Vagina (tissue), 2 donors: ENCODE data around the gene TMEM184B. TPM values are rescaled to one million over a fixed set of nuclear protein-coding genes. Genes with fewer than 3 reads are reported as not detected.

Source experiments
- DNase-seq, 2 donors: peaks; one replicate each; pipeline ENCODE4 v3.0.0-alpha.2; 2017; ENCODE audit errors: extremely low spot score in 2 of 2
- H3K27ac ChIP-seq: fragments of 200-600 bp; sonication (generic); one replicate; pipeline ENCODE4 v1.5.1; 2019
- H3K27me3 ChIP-seq: fragments of 200-600 bp; sonication (generic); one replicate; pipeline ENCODE4 v1.5.1; 2019
- H3K36me3 ChIP-seq, 2 donors: fragments of 200-600 bp; sonication (generic); one replicate each; pipeline ENCODE4 v1.5.1; 2017 to 2019
- H3K4me1 ChIP-seq: fragments of 200-600 bp; sonication (generic); one replicate; pipeline ENCODE4 v1.5.1; 2019
- H3K4me3 ChIP-seq, 2 donors: fragments of 200-600 bp; sonication (generic); 1 replicate in 1 of 2; 2 replicates in 1 of 2; pipeline ENCODE4 v1.5.1; 2016 to 2019
- H3K9me3 ChIP-seq: fragments of 200-600 bp; sonication (generic); one replicate; pipeline ENCODE4 v1.5.1; 2019
- POLR2A ChIP-seq, 2 donors: fragments of 450-650 bp; IDR thresholded peaks; one replicate each; pipeline ENCODE4 v1.6.1; 2017; ENCODE audit warnings: antibody characterized with exemption in 2 of 2, mild to moderate bottlenecking in 2 of 2, moderate library complexity in 2 of 2
- POLR2AphosphoS5 ChIP-seq, 2 donors: sonication (generic); formaldehyde crosslinking; IDR thresholded peaks; one replicate each; pipeline ENCODE4 v1.9.0; 2017; ENCODE audit warnings: antibody characterized with exemption in 2 of 2, mild to moderate bottlenecking in 2 of 2, low read depth in 1 of 2; ENCODE audit not compliant: insufficient read depth in 1 of 2
- intact Hi-C: fragments of 100-400 bp; cut with DNase I; formaldehyde crosslinking; loops from one replicate; pipeline ENCODE4 v1.15.1; 2023
- total RNA-seq: library from RNA; depleted of rRNA; stranded (reverse); fragments of >200 nt; gene quantifications from one replicate; pipeline ENCODE4 v1.2.3, GENCODE V29; 2016
- TF ChIP-seq, protein P1 (sequence below), 3 experiments: fragments of 450-650 bp in 2 of 3; fragments of 200-600 bp in 1 of 3; sonication (generic) in 1 of 3; IDR thresholded peaks; one replicate each; pipeline ENCODE4 v1.5.1; 2017 to 2019; ENCODE audit warnings: antibody characterized with exemption in 3 of 3, mild to moderate bottlenecking in 2 of 3, moderate library complexity in 2 of 3

Gene TMEM184B
- total RNA-seq, 1 donor from 2014 or later: 50.8 TPM

DNA sequence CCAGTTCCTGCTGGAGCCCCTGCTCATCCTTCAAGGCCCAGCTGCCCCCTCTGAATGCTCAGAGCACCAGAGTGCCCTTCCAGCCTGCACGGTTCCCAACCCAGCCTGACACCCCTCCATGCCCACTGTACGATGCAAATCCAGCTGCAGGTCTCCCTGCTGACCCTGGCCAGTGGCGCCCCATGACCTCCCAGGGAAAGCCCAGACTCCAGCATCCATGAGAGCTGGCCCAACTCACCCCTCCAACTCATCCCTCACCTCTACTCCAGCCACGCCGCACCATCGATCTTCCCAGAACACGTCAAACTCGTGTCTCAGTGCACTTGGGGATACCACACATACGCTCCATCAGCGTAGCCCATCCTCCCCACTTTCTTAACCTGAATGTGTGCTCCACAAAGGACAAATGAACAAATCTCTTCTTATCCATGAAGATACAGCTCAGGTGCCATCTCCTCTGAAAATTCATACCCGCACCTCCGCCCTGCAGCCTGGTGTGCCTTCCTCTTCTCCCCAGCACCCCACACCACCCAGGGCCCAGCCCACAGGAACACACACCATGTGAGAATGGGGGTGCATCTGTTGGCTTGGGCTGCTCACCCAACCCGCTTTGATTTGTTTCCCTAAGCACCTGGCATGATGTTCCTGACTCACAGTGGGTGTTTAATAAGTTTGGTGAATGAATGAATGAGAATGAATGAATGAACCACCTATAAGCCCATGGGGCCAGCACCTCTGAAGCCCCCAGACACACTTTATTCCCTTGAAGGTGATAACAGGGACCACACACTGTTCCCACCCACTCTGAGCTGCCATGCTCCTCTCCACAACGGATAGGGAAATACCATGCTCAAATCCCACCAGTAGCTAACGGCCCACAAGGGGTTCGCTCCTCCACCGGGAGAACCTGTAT lies 97.3 kb downstream of the TMEM184B start:
- intact Hi-C loops: no loop called here
- Histone ChIP-seq H3K27me3 (no peaks in the 10 kb centered on the region), H3K36me3 (no peaks in the 10 kb centered on the region), H3K4me3 (no peak overlapping the region), H3K9me3 (no peaks in the 10 kb centered on the region), H3K4me1 (peaks cover 53% of the 10 kb centered on the region), H3K27ac (peak overlapping the region; percentile 99)
- no peak for DNase-seq
- TF ChIP-seq POLR2AphosphoS5 (IDR thresholded peaks at IDR 0.05; ENCODE audit: insufficient read depth in 1 of 2, low read depth in 1 of 2) (no peak), POLR2A (IDR thresholded peaks at IDR 0.05) (no peak)
- TF ChIP-seq, protein P1, sequence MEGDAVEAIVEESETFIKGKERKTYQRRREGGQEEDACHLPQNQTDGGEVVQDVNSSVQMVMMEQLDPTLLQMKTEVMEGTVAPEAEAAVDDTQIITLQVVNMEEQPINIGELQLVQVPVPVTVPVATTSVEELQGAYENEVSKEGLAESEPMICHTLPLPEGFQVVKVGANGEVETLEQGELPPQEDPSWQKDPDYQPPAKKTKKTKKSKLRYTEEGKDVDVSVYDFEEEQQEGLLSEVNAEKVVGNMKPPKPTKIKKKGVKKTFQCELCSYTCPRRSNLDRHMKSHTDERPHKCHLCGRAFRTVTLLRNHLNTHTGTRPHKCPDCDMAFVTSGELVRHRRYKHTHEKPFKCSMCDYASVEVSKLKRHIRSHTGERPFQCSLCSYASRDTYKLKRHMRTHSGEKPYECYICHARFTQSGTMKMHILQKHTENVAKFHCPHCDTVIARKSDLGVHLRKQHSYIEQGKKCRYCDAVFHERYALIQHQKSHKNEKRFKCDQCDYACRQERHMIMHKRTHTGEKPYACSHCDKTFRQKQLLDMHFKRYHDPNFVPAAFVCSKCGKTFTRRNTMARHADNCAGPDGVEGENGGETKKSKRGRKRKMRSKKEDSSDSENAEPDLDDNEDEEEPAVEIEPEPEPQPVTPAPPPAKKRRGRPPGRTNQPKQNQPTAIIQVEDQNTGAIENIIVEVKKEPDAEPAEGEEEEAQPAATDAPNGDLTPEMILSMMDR (IDR thresholded peaks at IDR 0.05): no peak

DNA sequence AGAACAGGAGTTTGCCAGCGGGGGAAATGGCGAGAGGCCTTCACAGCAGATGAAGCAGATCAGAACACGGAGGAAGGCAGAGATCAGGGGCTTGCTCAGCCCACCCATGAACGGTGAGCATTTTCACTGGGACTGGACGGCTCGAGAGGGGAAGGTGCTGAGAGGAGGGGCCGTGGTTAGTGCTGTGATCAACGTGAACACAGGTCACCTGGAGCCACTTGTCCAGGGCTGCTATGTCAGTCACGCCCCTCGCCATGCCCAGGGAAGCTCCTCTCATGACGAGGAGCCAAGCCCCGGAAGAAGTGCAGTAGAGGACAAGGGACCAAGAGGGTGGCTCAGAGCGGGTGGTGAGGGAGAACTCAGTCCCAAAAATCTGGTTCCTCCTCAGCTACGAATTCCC lies 98.2 kb downstream of the TMEM184B start:
- intact Hi-C loops: no loop called here
- Histone ChIP-seq H3K27me3 (no peaks in the 10 kb centered on the region), H3K4me1 (peaks cover 45% of the 10 kb centered on the region), H3K4me3 (no peak overlapping the region), H3K9me3 (no peaks in the 10 kb centered on the region), H3K27ac (peak overlapping the region; percentile 99), H3K36me3 (no peaks in the 10 kb centered on the region)
- DNase-seq: no peak
- TF ChIP-seq POLR2AphosphoS5 (IDR thresholded peaks at IDR 0.05; ENCODE audit: insufficient read depth in 1 of 2, low read depth in 1 of 2) (no peak), POLR2A (IDR thresholded peaks at IDR 0.05) (no peak)
- TF ChIP-seq, protein P1 (IDR thresholded peaks at IDR 0.05): no peak

DNA sequence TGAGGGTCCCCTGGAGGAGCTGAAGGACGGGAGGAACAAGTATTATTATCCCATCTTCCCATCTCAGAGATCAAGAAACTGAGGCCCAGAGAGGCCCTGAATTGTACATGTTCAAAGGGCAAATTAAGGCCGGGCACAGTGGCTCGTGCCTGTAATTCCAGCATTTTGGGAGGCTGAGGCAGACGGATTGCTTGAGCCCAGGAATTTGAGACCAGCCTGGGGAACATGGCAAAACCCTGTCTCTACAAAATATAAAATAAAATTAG lies 99.2 kb downstream of the TMEM184B start:
- no peak for TF ChIP-seq POLR2A (IDR thresholded peaks at IDR 0.05)
- TF ChIP-seq, protein P1 (IDR thresholded peaks at IDR 0.05): no peak
- Histone ChIP-seq H3K36me3 (no peaks in the 10 kb centered on the region), H3K4me3 (no peak overlapping the region), H3K9me3 (no peaks in the 10 kb centered on the region), H3K27me3 (no peaks in the 10 kb centered on the region), H3K27ac (no peak overlapping the region), H3K4me1 (peaks cover 38% of the 10 kb centered on the region)
- intact Hi-C loops: no loop called here
- no peak for DNase-seq

DNA sequence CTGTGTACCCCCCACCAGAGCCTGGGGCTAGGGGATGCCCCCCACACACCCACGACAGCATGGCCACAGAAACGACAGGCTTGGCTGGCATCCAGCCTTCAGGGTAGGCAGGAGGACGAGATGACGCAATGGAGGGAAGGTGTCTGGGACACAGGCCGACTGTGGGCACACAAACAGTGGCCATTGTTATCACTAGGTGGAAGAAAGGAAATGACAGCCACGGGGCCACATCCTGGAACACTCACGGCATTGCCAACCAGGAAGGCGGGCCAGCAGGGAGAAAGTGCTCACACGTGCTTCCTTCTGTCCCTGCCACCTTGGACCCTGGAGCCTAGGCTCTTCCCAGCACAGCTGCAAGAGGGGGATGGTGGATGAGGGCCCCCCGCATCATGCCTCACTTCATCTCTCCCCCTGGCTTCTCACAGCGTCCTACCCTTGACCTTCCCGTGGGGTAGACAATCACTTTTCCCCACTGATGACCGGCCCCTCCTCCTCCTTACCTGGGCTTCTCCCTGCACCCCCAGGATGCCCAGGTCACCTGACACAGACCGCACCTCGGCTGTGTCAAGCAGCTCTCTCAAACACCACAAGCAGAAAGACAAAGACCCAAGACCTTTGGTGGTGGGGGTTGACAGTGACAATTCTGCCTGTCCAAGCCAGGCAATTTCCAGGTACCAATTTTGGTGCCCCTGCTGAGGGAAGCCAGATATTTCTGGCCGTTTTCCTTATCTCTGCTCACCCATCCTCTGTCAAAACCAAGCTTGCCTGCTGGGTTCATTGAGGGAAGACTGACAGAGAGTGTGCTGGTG lies 99.8 kb downstream of the TMEM184B start:
- TF ChIP-seq POLR2AphosphoS5 (IDR thresholded peaks at IDR 0.05; ENCODE audit: insufficient read depth in 1 of 2, low read depth in 1 of 2): peak; percentile 71 to 85
- no peak for TF ChIP-seq POLR2A (IDR thresholded peaks at IDR 0.05)
- intact Hi-C loops: no loop called here
- peaks cover 36% of the 10 kb centered on the region for H3K4me1 ChIP-seq
- H3K36me3 ChIP-seq: no peaks in the 10 kb centered on the region
- peak overlapping the region; percentile 66 for H3K27ac ChIP-seq
- H3K27me3 ChIP-seq: no peaks in the 10 kb centered on the region
- H3K9me3 ChIP-seq: no peaks in the 10 kb centered on the region
- no peak for DNase-seq
- H3K4me3 ChIP-seq: no peak overlapping the region

DNA sequence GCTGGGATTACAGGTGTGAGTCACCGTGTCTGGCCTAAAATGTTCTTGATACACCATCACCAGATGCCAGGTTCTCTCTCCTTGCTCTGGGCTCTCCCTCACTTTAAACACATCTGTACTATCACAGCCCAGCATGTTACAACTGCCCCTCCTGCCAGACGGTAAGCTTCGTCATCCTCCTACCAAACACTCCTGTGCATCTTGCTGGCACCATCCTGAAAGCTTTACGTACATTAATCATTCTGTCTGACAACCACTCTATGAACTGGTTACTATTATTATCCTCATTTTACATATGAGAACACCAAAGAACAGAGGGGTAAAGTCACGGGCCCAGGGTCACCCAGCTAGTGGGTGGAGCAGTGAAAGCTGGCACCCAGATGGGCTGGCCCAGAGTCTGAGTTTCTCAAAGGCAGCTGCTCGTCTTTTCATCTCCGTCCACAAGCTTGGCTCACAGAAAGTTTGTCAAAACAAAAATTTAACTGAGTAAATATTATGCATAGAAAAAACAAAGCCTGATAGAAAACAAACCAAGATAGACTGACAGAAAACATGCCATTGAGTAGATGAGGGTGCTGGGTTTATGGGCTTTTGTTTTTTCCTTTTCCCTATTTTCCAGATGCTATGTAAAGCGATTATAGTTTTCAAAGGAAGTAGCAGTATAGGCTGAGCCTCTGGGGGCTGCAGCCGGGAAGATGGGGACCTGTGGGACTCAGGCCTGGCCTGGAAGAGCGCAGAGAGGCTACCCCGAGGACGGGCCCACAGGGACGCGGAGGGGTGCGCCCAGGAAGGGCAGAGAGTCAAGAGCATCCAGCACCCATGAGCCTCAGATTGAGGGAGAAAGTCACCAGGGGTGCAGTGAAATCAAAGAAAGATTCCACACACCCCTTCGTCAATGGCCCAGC lies 100.6 kb downstream of the TMEM184B start:
- Histone ChIP-seq H3K27ac (peak overlapping the region; percentile 66), H3K36me3 (no peaks in the 10 kb centered on the region), H3K9me3 (no peaks in the 10 kb centered on the region), H3K4me1 (peaks cover 36% of the 10 kb centered on the region), H3K27me3 (no peaks in the 10 kb centered on the region), H3K4me3 (no peak overlapping the region)
- intact Hi-C loops: no loop called here
- peak in 1 of 2 donors; percentile 87 for DNase-seq
- TF ChIP-seq POLR2AphosphoS5 (IDR thresholded peaks at IDR 0.05; ENCODE audit: insufficient read depth in 1 of 2, low read depth in 1 of 2) (peak in 1 of 2 donors; percentile 70), POLR2A (IDR thresholded peaks at IDR 0.05) (no peak)
- TF ChIP-seq, protein P1 (IDR thresholded peaks at IDR 0.05): no peak
